ENCODE data around the gene THBS1. TPM values are rescaled to one million over a fixed set of nuclear protein-coding genes. Genes with fewer than 3 reads are reported as not detected.

The THBS1 gene
- total and polyA plus RNA-seq, 2 donors from 2014 or later = 26.4 to 377 TPM

DNA sequence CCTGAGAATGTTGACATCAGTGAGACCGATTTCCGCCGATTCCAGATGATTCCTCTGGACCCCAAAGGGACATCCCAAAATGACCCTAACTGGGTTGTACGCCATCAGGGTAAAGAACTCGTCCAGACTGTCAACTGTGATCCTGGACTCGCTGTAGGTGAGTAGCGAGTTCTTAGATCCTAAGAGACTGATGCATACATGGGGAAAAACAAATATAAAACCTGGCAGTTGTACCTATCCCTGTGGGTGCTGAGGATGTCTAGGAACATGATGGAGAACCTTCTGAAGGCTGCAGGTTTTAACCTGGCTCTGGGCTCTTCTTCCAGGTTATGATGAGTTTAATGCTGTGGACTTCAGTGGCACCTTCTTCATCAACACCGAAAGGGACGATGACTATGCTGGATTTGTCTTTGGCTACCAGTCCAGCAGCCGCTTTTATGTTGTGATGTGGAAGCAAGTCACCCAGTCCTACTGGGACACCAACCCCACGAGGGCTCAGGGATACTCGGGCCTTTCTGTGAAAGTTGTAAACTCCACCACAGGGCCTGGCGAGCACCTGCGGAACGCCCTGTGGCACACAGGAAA, 12.3 kb downstream of the THBS1 start:
- H3K4me1 ChIP-seq (ENCODE audit: control insufficient read depth in 2 of 3, insufficient read depth in 2 of 3, low read depth in 1 of 3, low read length in 3 of 3) = peaks cover 3 to 20% (median 19%) of the 10 kb centered on the region in 3 donors
- H3K9me3 ChIP-seq (ENCODE audit: control insufficient read depth in 2 of 3, insufficient read depth in 1 of 3, low read length in 3 of 3) = no peaks in the 10 kb centered on the region
- no peak overlapping the region for H3K9ac ChIP-seq (ENCODE audit: low read length in 3 of 3)
- no peak for TF ChIP-seq CTCF (IDR thresholded peaks at IDR 0.05; ENCODE audit: borderline replicate concordance, extremely low read depth, insufficient read depth)
- FAIRE-seq = no peak
- no peak overlapping the region for H3K27ac ChIP-seq (ENCODE audit: low read depth in 2 of 2, low read length in 2 of 2)
- no peaks in the 10 kb centered on the region for H3K27me3 ChIP-seq (ENCODE audit: control insufficient read depth, insufficient read depth, low read length)
- no peak for DNase-seq
- intact Hi-C loops (cut with DNase I) = no loop called here
- peaks cover 50 to 71% (median 53%) of the 10 kb centered on the region in 3 donors for H3K36me3 ChIP-seq (ENCODE audit: control insufficient read depth in 2 of 3, insufficient read depth in 3 of 3, low read length in 3 of 3)
- H3K4me3 ChIP-seq (ENCODE audit: low read length in 3 of 3) = no peak overlapping the region

GRCh38 chr15:39593656-39594445, 13.0 kb downstream of the THBS1 start:
- no peaks in the 10 kb centered on the region for H3K27me3 ChIP-seq (ENCODE audit: control insufficient read depth, insufficient read depth, low read length)
- no peak overlapping the region for H3K4me3 ChIP-seq (ENCODE audit: low read length in 3 of 3)
- no peak for FAIRE-seq
- no peak overlapping the region for H3K27ac ChIP-seq (ENCODE audit: low read depth in 2 of 2, low read length in 2 of 2)
- no peak for TF ChIP-seq CTCF (IDR thresholded peaks at IDR 0.05; ENCODE audit: borderline replicate concordance, extremely low read depth, insufficient read depth)
- no peak for DNase-seq
- peaks cover 45 to 64% (median 47%) of the 10 kb centered on the region in 3 donors for H3K36me3 ChIP-seq (ENCODE audit: control insufficient read depth in 2 of 3, insufficient read depth in 3 of 3, low read length in 3 of 3)
- intact Hi-C loops (cut with DNase I) = no loop called here
- H3K9ac ChIP-seq (ENCODE audit: low read length in 3 of 3) = no peak overlapping the region
- H3K4me1 ChIP-seq (ENCODE audit: control insufficient read depth in 2 of 3, insufficient read depth in 2 of 3, low read depth in 1 of 3, low read length in 3 of 3) = peaks cover 3 to 16% (median 13%) of the 10 kb centered on the region in 3 donors
- H3K9me3 ChIP-seq (ENCODE audit: control insufficient read depth in 2 of 3, insufficient read depth in 1 of 3, low read length in 3 of 3) = no peaks in the 10 kb centered on the region

DNA sequence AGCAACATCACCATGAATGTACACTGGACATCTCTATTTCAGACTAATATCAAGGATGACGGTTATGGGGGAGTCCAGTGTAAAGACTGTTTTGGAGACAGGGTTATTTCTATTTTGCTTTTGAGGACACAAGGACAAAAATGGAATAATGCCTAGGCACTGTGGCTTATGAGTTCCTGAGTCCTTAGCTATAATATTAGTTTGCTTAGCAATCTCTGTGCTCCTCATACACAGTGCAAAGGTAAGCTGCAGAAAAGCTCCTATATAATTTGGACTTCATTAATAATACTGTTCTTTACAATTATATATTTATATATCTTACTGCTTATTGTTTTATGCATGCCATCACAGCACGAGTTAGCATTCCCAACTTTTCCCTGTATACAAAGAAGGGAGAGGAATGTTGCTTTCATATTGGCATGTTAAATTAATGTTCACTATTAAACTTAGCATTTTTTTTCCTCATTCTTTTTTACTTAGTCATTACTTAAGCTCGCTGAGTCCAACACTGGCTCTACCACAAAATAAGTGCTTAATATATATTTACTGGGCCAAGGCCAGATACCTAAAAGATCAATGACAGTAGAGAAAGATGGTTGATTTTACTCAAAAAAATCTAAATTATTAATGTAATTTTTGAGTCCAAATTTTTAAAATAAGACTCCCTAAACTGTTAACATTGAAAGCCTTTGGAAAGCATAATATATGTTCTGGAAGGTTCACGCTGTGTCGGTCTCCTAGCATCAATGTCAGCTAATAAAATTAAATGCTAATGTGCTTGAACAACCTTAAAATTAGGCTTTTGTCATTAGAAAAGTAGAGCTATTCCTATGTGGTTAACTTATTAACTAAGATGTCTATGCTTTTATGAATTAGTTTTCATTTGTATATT, 13.8 kb downstream of the THBS1 start:
- DNase-seq = no peak
- Histone ChIP-seq H3K4me3 (ENCODE audit: low read length in 3 of 3) (no peak overlapping the region), H3K27me3 (ENCODE audit: control insufficient read depth, insufficient read depth, low read length) (no peaks in the 10 kb centered on the region), H3K36me3 (ENCODE audit: control insufficient read depth in 2 of 3, insufficient read depth in 3 of 3, low read length in 3 of 3) (peaks cover 37 to 55% (median 45%) of the 10 kb centered on the region in 3 donors), H3K27ac (ENCODE audit: low read depth in 2 of 2, low read length in 2 of 2) (no peak overlapping the region), H3K4me1 (ENCODE audit: control insufficient read depth in 2 of 3, insufficient read depth in 2 of 3, low read depth in 1 of 3, low read length in 3 of 3) (peaks cover 3 to 9% (median 9%) of the 10 kb centered on the region in 3 donors), H3K9ac (ENCODE audit: low read length in 3 of 3) (no peak overlapping the region), H3K9me3 (ENCODE audit: control insufficient read depth in 2 of 3, insufficient read depth in 1 of 3, low read length in 3 of 3) (no peaks in the 10 kb centered on the region)
- no peak for TF ChIP-seq CTCF (IDR thresholded peaks at IDR 0.05; ENCODE audit: borderline replicate concordance, extremely low read depth, insufficient read depth)
- no peak for FAIRE-seq
- intact Hi-C loops (cut with DNase I) = no loop called here

Data from kidney (tissue), 14 donors.